GM21786 (cell line): ENCODE measurements around the gene PRKN.
"Not testable (repeated sequence)": the region's sequence is repeated elsewhere in the genome, so short reads cannot be mapped to it uniquely, and the experiment has no call there.

Source experiments
- ATAC-seq: cut with Tn5 transposase; IDR thresholded peaks from one replicate; pipeline ENCODE4 v1.9.1; 2021; ENCODE audit not compliant: unreplicated experiment

PRKN gene

GRCh38 chr6:161832622-161833021 lies 894.9 kb downstream of the PRKN start:
- no peak for ATAC-seq

- ATAC-seq = no peak
These were observed 896.5 kb downstream of the PRKN start for GRCh38 chr6:161830866-161831616.

- ATAC-seq = no peak
These were observed 898.3 kb downstream of the PRKN start for GRCh38 chr6:161829291-161829729.

GRCh38 chr6:161828355-161828754 lies 899.2 kb downstream of the PRKN start:
- no peak for ATAC-seq

- no peak for ATAC-seq
These were observed 901.1 kb downstream of the PRKN start for GRCh38 chr6:161826512-161826911.

- not testable (repeated sequence) for ATAC-seq
These were observed 905.4 kb downstream of the PRKN start for GRCh38 chr6:161822204-161822603.

GRCh38 chr6:161817881-161818280 lies 909.7 kb downstream of the PRKN start:
- ATAC-seq = no peak

- ATAC-seq = no peak
These were observed 911.6 kb downstream of the PRKN start for GRCh38 chr6:161815965-161816364.

- no peak for ATAC-seq
These were observed 914.4 kb downstream of the PRKN start for GRCh38 chr6:161813156-161813555.

- ATAC-seq = no peak
These were observed 917.6 kb downstream of the PRKN start for GRCh38 chr6:161809971-161810370.

GRCh38 chr6:161804838-161805237 lies 922.7 kb downstream of the PRKN start:
- no peak for ATAC-seq

GRCh38 chr6:161803131-161803530 lies 924.4 kb downstream of the PRKN start:
- ATAC-seq = no peak

GRCh38 chr6:161802231-161802630 lies 925.3 kb downstream of the PRKN start:
- ATAC-seq = no peak

- no peak for ATAC-seq
These were observed 928.6 kb downstream of the PRKN start for GRCh38 chr6:161798844-161799394.

GRCh38 chr6:161796681-161797080 lies 930.9 kb downstream of the PRKN start:
- no peak for ATAC-seq

- no peak for ATAC-seq
These were observed 934.6 kb downstream of the PRKN start for GRCh38 chr6:161792851-161793493.

- ATAC-seq = no peak
These were observed 939.0 kb downstream of the PRKN start for GRCh38 chr6:161788531-161788930.

- ATAC-seq = no peak
These were observed 955.4 kb downstream of the PRKN start for GRCh38 chr6:161772176-161772575.

GRCh38 chr6:161761966-161762365 lies 965.6 kb downstream of the PRKN start:
- ATAC-seq = no peak

- ATAC-seq = no peak
These were observed 972.5 kb downstream of the PRKN start for GRCh38 chr6:161755080-161755479.

- no peak for ATAC-seq
These were observed 976.9 kb downstream of the PRKN start for GRCh38 chr6:161750686-161751085.

- ATAC-seq = no peak
These were observed 978.0 kb downstream of the PRKN start for GRCh38 chr6:161749576-161749975.
